GM12864 (cell line): ENCODE data around the gene SLC30A3.

Experiments
- DNase-seq: peaks from one replicate; pipeline ENCODE4 v3.0.0-alpha.2; 2011; ENCODE audit warnings: low read depth
- H3K4me3 ChIP-seq: 2 replicates; pipeline ENCODE4 v1.5.1; 2011; ENCODE audit warnings: mild to moderate bottlenecking, low read depth, low read length, control low read depth
- TF ChIP-seq, protein P1 (sequence below): IDR thresholded peaks from 2 replicates; pipeline ENCODE4 v1.5.1; 2011; ENCODE audit warnings: low read depth, mild to moderate bottlenecking, moderate library complexity, low read length, control low read depth, inconsistent platforms; ENCODE audit errors: missing control alignments

SLC30A3 gene

GRCh38 chr2:27249891-27250651, 12.8 kb downstream of the SLC30A3 start:
- DNase-seq, result no peak
- TF ChIP-seq, protein P1, sequence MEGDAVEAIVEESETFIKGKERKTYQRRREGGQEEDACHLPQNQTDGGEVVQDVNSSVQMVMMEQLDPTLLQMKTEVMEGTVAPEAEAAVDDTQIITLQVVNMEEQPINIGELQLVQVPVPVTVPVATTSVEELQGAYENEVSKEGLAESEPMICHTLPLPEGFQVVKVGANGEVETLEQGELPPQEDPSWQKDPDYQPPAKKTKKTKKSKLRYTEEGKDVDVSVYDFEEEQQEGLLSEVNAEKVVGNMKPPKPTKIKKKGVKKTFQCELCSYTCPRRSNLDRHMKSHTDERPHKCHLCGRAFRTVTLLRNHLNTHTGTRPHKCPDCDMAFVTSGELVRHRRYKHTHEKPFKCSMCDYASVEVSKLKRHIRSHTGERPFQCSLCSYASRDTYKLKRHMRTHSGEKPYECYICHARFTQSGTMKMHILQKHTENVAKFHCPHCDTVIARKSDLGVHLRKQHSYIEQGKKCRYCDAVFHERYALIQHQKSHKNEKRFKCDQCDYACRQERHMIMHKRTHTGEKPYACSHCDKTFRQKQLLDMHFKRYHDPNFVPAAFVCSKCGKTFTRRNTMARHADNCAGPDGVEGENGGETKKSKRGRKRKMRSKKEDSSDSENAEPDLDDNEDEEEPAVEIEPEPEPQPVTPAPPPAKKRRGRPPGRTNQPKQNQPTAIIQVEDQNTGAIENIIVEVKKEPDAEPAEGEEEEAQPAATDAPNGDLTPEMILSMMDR, result peak; percentile 79
- H3K4me3 ChIP-seq, result no peak overlapping the region

DNA sequence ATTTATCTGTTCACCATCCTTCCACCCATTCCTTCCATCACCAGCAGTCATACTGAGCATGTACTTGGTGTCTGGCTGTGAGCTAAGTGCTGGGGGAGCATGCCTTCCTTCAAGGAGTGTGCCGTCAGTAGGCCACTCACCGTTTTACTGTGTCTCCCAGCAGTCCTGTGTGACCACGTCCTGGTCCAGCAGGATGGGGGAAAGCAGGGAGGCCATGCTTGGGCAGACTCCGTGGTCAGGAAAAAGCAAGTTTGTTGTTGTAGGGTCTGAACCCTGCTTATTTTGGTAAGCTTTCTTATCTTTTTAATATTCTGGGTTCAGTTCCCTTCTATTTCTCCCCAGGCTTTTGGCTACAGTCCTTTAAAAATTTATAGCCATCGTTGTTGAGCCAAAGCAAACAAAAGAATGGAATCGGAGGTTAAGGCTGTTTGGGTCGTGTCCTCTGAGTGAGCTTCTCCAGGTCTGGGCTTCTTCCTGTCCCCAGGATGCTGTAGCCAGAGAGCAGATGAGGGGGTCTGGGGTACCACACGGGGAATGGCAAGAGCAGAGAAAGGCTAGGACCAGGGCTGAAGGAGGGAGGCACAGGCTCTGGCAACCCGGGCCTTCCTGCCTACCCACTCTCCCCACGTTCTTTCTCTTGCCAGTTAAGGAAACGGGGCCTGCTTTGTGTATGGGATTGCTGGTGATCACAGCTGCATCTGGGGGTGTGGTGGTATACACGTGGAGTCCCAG, 13.5 kb downstream of the SLC30A3 start:
- TF ChIP-seq, protein P1, result no peak
- no peak for DNase-seq
- no peak overlapping the region for H3K4me3 ChIP-seq

GRCh38 chr2:27247893-27248292, 15.0 kb downstream of the SLC30A3 start:
- H3K4me3 ChIP-seq, result no peak overlapping the region
- DNase-seq, result no peak
- TF ChIP-seq, protein P1, result no peak

GRCh38 chr2:27245626-27246025, 17.2 kb downstream of the SLC30A3 start:
- TF ChIP-seq, protein P1, result no peak
- DNase-seq, result no peak

GRCh38 chr2:27245116-27245515, 17.7 kb downstream of the SLC30A3 start:
- TF ChIP-seq, protein P1, result no peak
- DNase-seq, result no peak
- no peak overlapping the region for H3K4me3 ChIP-seq

More at GRCh38 chr2:27245626-27246025, 17.2 kb downstream of the SLC30A3 start:
- H3K4me3 ChIP-seq, result no peak overlapping the region

GRCh38 chr2:27243391-27244130, 19.3 kb downstream of the SLC30A3 start:
- no peak overlapping the region for H3K4me3 ChIP-seq
- DNase-seq, result no peak
- TF ChIP-seq, protein P1, result no peak
